GM19438 (cell line): ENCODE data around the gene SELP.
"Not testable (repeated sequence)": the region's sequence is repeated elsewhere in the genome, so short reads cannot be mapped to it uniquely, and the experiment has no call there.

Experiments
- ATAC-seq: cut with Tn5 transposase; IDR thresholded peaks from one replicate; pipeline ENCODE4 v1.9.1; 2021; ENCODE audit warnings: low read depth; ENCODE audit not compliant: unreplicated experiment

SELP gene

DNA sequence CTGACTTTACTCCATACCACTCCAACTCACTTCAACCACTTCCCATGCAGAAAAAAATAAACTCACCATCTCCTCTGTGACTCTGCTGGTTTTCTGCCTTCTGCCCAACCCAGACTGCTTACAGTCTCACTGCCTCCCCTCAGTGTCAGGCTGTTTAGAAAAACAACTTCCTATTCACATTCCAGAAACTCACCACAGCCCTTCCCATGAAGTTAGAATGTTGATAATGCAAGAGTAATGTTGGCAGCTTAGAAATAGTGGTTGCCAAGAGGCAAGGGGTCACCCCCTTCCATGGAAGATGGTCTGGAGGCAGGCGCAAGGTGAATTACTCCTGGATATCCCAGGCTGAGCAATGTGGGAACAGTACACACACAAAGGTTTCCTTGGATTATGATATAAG, at the start of gene SELP:
Gene SELP, minus strand, starts transcription at position 119 of the 400 bp plus-strand sequence. Its CDS starts 50 bp downstream, at position 69.
- no peak for ATAC-seq

DNA sequence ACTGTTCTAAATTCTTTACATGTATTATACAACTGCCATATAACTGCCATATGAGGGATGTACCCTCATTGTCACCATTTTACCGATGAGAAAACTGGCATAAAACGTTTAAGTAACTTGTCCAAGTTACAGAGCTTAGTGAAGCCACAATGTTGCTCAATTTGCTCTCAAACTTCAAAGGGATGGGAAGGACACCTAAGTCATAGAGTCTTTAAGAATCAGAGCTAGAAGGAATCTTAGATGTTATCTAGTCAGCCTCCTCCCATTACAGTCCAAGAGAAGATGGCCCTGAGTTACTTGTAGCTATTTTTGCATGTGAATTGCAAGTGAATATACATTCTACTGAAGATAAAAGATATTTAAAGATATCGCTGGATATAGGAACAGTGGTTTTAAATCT, 49.8 kb upstream of the SELP start:
- ATAC-seq = no peak

DNA sequence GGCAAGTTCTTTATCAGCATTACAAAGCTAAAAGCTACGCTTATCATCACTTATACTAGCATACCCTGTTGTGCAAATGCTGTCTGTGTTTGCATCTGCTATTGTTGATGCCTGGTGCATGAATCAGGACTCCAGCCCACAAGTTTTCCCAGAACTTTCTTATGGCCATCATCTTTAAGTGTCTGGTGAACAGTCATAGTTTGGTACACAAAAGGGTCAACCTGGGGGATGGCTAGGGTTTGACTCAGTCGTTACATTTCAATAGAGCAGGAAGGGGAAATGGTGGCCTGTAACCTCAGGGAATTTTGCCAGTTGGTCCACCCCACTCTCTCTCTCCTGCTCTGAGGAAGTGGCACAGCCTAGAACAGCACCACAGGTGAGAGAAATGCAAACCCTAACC, 46.1 kb upstream of the SELP start:
- ATAC-seq = no peak

DNA sequence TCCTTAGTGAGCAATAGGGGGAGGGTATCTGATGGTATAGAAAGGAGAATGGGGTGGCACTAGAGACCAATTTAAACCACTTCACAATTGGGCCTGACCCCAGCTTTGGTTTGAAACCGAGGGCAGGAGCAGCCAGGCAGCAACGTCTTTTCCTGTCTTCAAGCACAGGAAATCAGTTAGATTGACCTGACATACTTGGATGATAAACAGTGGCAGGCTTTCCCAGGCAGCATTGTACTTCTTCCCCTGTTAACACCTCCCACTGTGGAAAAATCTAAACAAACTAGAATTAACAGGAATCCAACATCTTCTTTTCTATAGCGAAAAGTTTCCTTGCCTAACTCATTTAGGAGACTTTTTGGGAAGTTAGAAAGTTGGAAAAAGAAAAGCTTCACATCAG, 40.9 kb upstream of the SELP start:
- ATAC-seq = no peak

DNA sequence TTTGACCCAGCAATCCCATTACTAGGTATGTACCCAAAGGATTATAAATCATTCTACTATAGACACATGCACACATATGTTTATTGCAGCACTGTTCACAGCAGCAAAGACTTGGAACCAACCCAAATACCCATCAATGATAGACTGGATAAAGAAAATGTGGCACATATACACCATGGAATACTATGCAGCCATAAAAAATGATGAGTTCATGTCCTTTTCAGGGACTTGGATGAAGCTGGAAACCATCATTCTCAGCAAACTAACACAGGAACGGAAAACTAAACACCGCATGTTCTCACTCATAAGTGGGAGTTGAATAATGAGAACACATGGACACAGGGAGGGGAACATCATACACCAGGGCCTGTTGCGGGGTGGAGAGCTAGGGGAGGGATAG, 40.3 kb upstream of the SELP start:
- not testable (repeated sequence) for ATAC-seq

DNA sequence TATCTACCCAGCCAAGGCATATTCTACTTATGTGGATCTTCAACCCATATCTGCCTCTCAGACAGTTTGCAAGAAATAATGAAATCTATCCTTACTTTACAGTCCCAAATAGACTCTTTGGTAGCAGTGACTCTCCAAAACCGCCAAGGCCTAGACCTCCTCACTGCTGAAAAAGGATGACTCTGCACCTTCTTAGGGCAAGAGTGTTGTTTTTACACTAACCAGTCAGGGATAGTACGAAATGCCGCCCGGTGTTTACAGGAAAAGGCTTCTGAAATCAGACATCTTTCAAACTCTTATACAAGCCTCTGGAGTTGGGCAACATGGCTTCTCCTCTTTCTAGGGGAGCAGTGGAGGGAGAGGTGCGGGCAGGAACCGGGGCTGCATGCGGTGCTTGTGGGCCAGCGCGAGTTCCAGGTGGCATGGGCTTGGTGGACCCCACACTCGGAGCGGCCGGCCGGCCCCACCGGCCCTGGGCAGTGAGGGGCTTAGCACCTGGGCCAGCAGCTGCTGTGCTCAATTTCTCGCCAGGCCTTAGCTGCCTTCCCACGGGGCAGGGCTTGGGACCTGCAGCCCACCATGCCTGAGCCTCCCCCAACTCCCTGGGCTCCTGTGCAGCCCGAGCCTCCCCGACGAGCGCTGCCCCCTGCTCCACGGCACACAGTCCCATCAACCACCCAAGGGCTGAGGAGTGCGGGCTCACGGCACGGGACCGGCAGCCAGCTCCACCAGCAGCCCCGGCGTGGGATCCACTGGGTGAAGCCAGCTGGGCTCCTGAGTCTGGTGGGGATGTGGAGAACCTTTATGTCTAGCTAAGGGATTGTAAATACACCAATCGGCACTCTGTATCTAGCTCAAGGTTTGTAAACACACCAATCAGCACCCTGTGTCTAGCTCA, 38.0 kb upstream of the SELP start:
- not testable (repeated sequence) for ATAC-seq

DNA sequence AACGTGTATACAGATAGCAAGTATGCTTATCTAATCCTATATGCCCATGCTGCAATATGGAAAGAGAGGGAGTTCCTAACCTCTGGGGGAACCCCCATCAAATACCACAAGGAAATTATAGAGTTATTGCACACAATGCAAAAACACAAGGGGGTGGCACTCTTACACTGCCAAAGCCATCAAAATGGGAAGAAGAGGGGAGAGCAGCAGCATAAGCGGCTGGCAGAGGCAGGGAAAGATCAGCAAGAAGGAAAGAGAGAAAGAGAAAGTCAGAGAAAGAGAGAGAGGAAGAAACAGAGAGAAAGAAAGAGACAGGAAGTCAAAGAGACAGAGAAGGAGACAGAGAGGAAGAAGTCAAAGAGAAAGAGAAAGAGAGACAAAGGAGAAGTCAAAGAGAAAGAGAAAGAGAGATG, 37.3 kb upstream of the SELP start:
- ATAC-seq = not testable (repeated sequence)

DNA sequence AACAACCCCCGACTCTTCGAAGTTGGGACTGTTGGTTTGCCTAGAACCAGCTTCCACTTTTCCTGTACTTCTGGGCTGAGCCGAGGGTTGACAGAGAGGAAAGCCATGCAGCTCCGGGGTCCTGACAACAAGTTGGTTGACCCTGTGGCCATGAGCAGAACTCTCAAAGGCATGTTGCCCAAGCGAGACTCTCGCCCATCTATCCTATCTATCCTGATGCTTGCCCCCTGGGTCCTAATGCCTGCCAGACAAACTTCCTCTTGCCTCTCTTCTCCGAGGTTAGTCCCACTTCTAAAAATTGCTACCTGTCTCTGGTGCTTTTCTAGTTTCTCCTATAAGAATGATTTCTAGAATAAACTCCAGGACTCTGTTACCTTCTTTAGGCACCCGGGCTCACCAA, 32.8 kb upstream of the SELP start:
- ATAC-seq = not testable (repeated sequence)

DNA sequence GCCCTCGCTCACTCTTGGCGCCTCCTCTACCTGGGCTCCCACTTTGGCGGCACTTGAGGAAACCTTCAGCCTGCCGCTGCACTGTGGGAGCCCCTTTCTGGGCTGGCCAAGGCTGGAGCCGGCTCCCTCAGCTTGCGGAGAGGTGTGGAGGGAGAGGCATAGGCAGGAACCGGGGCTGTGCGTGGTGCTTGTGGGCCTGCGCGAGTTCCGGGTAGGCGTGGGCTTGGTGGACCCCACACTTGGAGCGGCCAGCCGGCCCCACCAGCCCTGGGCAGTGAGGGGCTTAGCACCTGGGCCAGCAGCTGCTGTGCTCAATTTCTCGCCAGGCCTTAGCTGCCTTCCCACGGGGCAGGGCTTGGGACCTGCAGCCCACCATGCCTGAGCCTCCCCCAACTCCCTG, 31.1 kb upstream of the SELP start:
- ATAC-seq = not testable (repeated sequence)

DNA sequence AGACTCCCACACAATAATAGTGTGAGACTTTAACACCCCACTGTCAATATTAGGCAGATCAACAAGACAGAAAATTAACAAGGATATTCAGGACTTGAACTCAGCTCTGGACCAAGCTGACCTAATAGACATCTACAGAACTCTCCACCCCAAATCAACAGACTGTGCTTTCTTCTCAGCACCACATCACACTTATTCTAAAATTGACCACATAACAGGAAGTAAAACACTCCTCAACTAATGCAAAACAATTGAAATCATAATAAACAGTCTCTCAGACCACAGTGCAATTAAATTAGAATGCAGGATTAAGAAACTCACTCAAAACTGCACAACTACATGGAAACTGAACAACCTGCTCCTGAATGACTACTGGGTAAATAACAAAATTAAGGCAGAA, 28.9 kb upstream of the SELP start:
- ATAC-seq = not testable (repeated sequence)

DNA sequence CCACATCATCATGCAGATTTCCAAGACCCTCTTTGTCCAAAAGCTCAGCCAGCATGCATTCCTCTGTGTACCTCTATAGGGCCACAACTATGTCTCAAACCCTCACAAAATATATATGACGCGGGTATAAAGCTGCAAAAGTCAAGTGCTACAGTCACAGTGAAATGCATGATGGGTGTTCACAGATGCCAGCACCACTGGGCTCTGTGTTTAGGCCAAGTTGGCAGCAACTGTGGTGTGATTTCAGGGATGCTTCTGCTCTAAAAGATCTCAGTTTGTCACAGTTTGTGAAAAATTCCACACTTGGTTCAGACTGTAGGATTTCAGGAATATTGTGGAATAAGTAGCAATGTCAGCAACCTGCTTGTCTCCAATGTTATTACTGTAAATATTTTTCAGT, 23.9 kb upstream of the SELP start:
- ATAC-seq = no peak

DNA sequence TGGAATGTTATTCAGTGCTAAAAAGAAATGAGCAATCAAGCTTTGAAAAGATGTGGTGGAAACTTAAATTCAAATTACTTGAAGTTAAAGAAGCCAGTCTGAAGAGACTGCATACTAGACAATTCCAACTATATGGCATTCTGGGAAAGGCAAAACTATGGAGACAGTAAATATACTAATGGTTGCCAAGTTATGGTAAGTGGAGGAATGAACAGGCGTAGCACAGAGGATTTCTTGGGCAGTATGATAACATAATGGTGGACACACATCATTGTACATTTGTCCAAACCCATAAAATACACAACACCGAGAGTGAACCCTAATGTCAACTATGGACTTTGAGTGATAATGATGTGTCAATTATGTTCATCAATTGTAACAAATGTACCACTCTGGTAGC, 21.1 kb upstream of the SELP start:
- no peak for ATAC-seq

DNA sequence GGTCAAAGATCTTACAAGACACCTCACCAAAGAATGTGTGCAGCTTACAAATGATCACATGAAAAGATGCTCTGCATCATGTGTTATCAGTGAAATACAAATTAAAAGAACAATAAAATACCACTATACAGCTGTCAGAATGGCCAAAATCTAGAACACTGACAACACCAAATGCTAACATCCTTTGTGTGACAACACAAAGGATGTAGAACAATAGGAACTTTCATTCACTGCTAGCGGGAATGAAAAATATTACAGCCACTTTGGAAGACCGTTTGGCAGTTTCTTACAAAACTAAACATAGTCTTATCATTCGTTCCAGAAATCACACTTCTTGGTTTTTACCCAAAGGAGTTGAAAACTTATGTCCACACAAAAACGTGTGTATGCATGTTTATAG, 20.6 kb upstream of the SELP start:
- no peak for ATAC-seq

DNA sequence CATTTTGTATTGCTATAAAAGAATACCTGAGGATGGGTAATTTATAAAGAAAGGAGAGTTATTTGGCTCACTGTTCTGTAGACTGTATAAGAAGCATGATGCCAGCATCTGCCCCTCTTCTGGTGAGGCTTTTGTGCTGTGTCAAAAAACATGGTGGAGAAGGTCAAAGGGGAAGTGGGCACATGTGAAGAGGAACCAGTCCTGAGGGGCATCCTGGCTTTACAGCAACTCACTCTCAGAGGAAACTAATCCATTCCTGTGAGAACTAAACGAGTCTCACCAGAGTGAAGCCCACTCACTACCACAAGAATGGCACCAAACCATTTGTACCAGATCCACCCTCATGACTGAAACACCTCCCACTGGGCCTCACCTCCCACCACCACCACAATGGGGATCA, 18.8 kb upstream of the SELP start:
- ATAC-seq = no peak

DNA sequence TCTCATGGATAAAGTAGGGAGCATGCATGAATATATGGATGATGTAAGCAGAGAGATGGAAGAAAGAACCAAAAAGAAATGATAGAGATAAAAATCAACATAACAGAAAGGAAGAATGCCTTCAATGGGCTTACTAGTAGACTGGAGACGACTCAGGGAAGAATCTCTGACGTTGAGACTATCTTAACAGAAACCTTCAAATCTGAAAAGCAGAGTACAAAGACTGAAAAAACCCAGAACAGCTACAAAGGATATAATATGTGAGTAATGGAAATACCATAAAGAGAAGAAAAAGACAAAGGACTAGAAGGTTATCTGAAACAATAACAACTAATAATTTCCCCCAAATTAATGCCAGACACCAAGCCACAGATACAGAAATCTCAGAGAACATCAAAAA, 18.3 kb upstream of the SELP start:
- ATAC-seq = no peak

DNA sequence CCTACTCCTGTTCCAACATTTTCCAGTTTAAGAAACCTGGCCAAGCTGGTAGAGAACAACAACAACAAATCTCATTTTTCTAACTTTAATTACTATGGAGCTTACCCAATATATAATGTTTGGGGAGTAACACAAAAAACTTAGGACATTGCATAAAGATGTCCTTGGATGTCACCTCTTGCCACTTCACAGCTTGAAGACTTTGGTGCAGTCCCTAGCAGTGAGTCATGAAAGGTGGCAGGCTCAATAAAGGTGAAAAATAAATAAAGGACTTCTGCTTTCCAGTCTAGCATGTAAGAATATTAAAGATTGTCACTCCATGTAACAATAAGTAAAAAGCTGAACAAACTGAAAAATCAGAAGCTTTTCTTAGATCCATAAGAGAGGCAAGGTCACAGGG, 17.6 kb upstream of the SELP start:
- no peak for ATAC-seq

DNA sequence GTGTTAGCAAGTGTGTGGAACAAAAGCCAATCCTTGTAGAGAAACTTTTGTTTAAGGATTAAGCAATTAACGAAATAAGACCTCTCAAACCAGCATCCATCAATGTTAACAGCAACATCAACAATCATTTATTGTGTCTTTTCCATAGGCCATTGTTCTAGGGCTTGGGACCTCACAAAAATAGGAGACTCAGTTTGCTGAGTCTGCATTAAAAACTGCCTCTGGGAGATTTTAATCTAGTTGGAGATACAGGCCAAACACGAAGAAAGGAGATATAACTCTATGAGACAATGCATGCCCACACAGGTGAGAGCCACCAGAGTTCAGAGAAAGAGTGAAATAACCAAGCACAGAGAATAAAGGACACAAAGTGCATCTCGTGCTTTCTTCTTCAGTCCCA, 14.4 kb upstream of the SELP start:
- no peak for ATAC-seq

DNA sequence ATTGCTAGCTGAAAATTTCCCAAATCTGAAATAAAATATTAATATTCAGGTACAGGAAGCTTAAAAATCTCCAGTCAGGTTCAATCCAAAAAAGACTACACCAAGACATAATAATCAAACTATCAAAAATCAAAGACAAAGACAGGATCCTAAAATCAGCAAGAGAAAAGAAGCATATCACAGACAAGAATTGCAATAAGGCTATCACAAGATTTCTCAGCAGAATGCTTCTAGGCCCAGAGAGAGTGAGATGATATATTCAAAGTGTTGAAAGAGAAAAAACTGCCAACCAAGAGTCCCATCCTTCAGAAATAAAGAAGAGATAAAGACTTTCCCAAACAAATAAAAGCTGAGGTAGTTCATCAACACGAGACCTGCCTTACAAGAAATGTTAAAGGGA, 5.0 kb upstream of the SELP start:
- no peak for ATAC-seq

DNA sequence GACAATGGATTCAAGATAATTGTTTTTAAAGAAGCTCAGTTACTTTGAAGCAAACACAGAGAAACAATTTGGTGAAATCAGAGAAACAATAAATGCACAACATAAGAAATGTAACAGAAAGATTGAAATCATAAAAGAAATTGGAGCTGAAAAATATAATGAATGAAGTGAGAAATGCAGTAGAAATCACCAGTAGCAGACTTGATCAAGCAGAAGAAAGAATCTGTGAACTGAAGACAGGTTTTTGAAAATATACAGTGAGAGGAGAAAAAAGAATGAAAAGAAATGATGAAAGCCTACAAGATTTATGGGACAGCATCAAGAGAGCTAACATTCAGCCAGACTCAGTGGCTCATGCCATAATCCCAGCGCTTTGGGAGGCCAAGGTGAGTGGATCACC, 4.2 kb upstream of the SELP start:
- no peak for ATAC-seq

DNA sequence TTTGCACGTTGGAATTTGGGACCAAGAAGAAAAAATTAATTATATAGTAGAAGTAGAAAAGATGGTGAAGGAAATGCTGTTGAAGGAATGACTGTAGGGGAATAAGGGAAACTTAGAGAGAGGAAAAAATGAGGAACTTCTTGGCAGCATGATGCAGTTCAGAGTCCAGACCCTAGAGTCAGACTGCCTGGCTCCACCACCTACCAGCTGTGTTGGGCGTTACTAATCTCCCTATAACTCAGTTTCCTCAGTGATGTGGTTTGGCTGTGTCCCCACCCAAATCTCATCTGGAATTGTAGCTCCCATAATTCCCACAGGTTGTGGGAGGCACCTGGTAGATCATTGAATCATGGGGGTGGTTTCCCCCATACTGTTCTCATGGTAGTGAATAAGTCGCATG, 1.3 kb upstream of the SELP start:
- no peak for ATAC-seq

DNA sequence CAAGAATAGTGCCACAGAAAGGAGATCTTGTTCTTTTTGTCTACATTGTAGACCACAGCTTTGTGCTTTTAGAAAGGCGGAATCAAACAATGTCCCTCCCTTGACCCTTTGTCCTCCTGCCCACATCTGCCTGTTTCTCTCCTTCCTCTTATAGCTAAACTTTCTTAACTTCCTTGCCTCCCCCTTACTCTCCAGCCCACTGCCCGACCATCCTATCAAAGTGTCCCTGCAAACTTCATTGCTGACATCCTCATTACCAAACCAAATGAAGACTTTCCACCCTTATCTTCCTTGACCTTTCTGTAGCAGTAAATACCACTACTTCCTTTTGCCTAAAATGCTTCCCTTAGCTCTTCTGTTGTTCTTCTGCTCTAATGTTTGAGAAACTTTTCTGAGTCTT, 5.0 kb downstream of the SELP start:
- no peak for ATAC-seq

DNA sequence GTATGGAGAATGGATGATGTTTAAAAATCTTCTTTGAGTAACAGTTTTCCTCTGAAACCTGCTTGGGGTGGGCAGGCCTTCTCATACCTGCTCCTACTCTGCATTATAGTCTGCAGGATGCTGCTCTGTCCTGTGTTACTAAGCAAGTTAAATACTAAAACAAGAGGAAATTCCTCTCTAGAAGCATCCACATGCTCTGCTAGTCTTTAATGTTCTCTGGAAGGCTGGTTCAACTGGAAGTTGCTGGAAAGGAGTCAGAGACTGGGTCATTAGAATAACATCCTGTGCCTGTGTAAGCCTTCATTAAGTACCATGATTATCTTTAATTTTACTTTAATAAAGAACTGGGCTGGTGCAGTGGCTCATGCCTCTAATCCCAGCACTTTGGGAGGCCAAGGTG, 5.8 kb downstream of the SELP start:
- ATAC-seq = no peak
